ENCODE measurements around the gene GMDS. TPM values are rescaled to one million over a fixed set of nuclear protein-coding genes. Genes with fewer than 3 reads are reported as not detected.
A peak's percentile ranks its signal among the peaks of the same experiment; 100 is the strongest.

GMDS gene
- total RNA-seq, 1 donor from 2014 or later = 7.8 TPM

DNA sequence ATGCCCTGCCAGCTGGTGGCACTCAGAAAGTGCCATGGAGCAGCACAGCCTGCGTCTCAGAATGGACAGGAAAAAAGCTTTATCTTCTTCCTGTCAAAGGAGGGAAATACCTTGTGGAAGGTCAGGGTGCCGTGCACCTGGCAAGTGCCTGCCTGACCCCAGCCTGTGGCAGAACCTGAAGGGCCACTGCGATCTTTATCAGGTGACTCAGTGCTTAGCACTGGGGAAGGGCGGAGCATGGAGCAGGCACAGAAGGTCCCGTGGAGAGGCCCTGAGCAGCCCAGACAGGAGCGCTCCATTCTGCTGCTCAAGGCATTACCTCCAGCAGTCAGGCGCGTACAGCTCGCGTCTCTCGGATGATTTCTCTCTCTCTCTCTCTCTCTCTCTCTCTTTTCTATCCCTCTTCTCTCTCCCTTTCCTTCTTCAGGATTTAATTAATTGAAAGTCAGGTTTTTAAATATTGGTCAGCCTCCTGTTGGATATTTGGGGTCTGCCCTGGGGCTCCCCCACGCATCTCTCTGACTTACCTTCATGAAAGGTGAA lies 604.0 kb downstream of the GMDS start:
- Histone ChIP-seq H3K27me3 (ENCODE audit: control insufficient read depth in 3 of 3, insufficient read depth in 3 of 3, low read length in 3 of 3) (no peaks in the 10 kb centered on the region), H3K4me3 (ENCODE audit: low read length in 3 of 3) (no peak overlapping the region), H3K36me3 (ENCODE audit: control insufficient read depth in 3 of 3, insufficient read depth in 3 of 3, low read length in 3 of 3) (no peaks in the 10 kb centered on the region), H3K27ac (ENCODE audit: low read depth, low read length) (no peak overlapping the region), H3K9ac (ENCODE audit: low read depth in 1 of 3, low read length in 3 of 3) (no peak overlapping the region), H3K9me3 (ENCODE audit: control insufficient read depth in 3 of 3, low read length in 3 of 3) (no peaks in the 10 kb centered on the region), H3K4me1 (ENCODE audit: control insufficient read depth in 3 of 3, insufficient read depth in 3 of 3, low read length in 3 of 3) (peaks cover 0 to 11% (median 0%) of the 10 kb centered on the region in 3 donors)

- Histone ChIP-seq H3K27ac (ENCODE audit: low read depth, low read length) (no peak overlapping the region), H3K4me3 (ENCODE audit: low read length in 3 of 3) (no peak overlapping the region), H3K9me3 (ENCODE audit: control insufficient read depth in 3 of 3, low read length in 3 of 3) (no peaks in the 10 kb centered on the region), H3K27me3 (ENCODE audit: control insufficient read depth in 3 of 3, insufficient read depth in 3 of 3, low read length in 3 of 3) (no peaks in the 10 kb centered on the region), H3K36me3 (ENCODE audit: control insufficient read depth in 3 of 3, insufficient read depth in 3 of 3, low read length in 3 of 3) (no peaks in the 10 kb centered on the region), H3K9ac (ENCODE audit: low read depth in 1 of 3, low read length in 3 of 3) (no peak overlapping the region), H3K4me1 (ENCODE audit: control insufficient read depth in 3 of 3, insufficient read depth in 3 of 3, low read length in 3 of 3) (peaks cover 2 to 11% (median 2%) of the 10 kb centered on the region in 3 donors)
Measured at GRCh38 chr6:1640476-1640875, 604.9 kb downstream of the GMDS start.

DNA sequence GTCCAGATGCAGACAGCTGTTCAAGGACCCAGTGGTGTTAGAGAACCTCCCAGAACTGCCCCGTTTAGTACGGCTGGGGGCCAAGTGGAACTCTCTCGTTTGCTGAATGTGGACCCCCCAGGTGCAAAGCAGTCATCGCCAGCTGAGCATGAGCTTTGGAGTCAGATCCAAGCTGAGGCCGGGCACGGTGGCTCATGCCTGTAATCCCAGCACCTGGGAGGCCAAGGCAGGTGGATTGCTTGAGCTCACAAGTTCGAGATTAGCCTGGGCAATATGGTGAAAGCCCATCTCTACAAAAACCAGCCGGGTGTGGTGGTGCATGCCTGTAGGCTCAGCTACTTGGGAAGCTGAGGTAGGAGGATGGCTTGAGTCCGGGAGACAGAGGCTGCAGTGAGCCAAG lies 606.0 kb downstream of the GMDS start:
- H3K9me3 ChIP-seq (ENCODE audit: control insufficient read depth in 3 of 3, low read length in 3 of 3) = no peaks in the 10 kb centered on the region
- H3K27me3 ChIP-seq (ENCODE audit: control insufficient read depth in 3 of 3, insufficient read depth in 3 of 3, low read length in 3 of 3) = no peaks in the 10 kb centered on the region
- H3K4me3 ChIP-seq (ENCODE audit: low read length in 3 of 3) = no peak overlapping the region
- no peak overlapping the region for H3K27ac ChIP-seq (ENCODE audit: low read depth, low read length)
- H3K36me3 ChIP-seq (ENCODE audit: control insufficient read depth in 3 of 3, insufficient read depth in 3 of 3, low read length in 3 of 3) = no peaks in the 10 kb centered on the region
- H3K4me1 ChIP-seq (ENCODE audit: control insufficient read depth in 3 of 3, insufficient read depth in 3 of 3, low read length in 3 of 3) = peaks cover 3 to 11% (median 9%) of the 10 kb centered on the region in 3 donors
- no peak overlapping the region for H3K9ac ChIP-seq (ENCODE audit: low read depth in 1 of 3, low read length in 3 of 3)

- peaks cover 3 to 16% (median 11%) of the 10 kb centered on the region in 3 donors for H3K4me1 ChIP-seq (ENCODE audit: control insufficient read depth in 3 of 3, insufficient read depth in 3 of 3, low read length in 3 of 3)
- H3K9ac ChIP-seq (ENCODE audit: low read depth in 1 of 3, low read length in 3 of 3) = no peak overlapping the region
- H3K36me3 ChIP-seq (ENCODE audit: control insufficient read depth in 3 of 3, insufficient read depth in 3 of 3, low read length in 3 of 3) = no peaks in the 10 kb centered on the region
- H3K27me3 ChIP-seq (ENCODE audit: control insufficient read depth in 3 of 3, insufficient read depth in 3 of 3, low read length in 3 of 3) = no peaks in the 10 kb centered on the region
- no peak overlapping the region for H3K4me3 ChIP-seq (ENCODE audit: low read length in 3 of 3)
- H3K27ac ChIP-seq (ENCODE audit: low read depth, low read length) = no peak overlapping the region
- no peaks in the 10 kb centered on the region for H3K9me3 ChIP-seq (ENCODE audit: control insufficient read depth in 3 of 3, low read length in 3 of 3)
Measured at GRCh38 chr6:1636971-1637871, 608.2 kb downstream of the GMDS start.

- no peaks in the 10 kb centered on the region for H3K36me3 ChIP-seq (ENCODE audit: control insufficient read depth in 3 of 3, insufficient read depth in 3 of 3, low read length in 3 of 3)
- no peaks in the 10 kb centered on the region for H3K9me3 ChIP-seq (ENCODE audit: control insufficient read depth in 3 of 3, low read length in 3 of 3)
- H3K27me3 ChIP-seq (ENCODE audit: control insufficient read depth in 3 of 3, insufficient read depth in 3 of 3, low read length in 3 of 3) = no peaks in the 10 kb centered on the region
- H3K4me3 ChIP-seq (ENCODE audit: low read length in 3 of 3) = no peak overlapping the region
- peaks cover 3 to 16% (median 11%) of the 10 kb centered on the region in 3 donors for H3K4me1 ChIP-seq (ENCODE audit: control insufficient read depth in 3 of 3, insufficient read depth in 3 of 3, low read length in 3 of 3)
- no peak overlapping the region for H3K9ac ChIP-seq (ENCODE audit: low read depth in 1 of 3, low read length in 3 of 3)
- H3K27ac ChIP-seq (ENCODE audit: low read depth, low read length) = no peak overlapping the region
Measured at GRCh38 chr6:1636272-1636825, 609.1 kb downstream of the GMDS start.

- Histone ChIP-seq H3K4me1 (ENCODE audit: control insufficient read depth in 3 of 3, insufficient read depth in 3 of 3, low read length in 3 of 3) (peaks cover 3 to 16% (median 11%) of the 10 kb centered on the region in 3 donors), H3K4me3 (ENCODE audit: low read length in 3 of 3) (peak overlapping the region in 1 of 3 donors; percentile 22), H3K36me3 (ENCODE audit: control insufficient read depth in 3 of 3, insufficient read depth in 3 of 3, low read length in 3 of 3) (no peaks in the 10 kb centered on the region), H3K9me3 (ENCODE audit: control insufficient read depth in 3 of 3, low read length in 3 of 3) (no peaks in the 10 kb centered on the region), H3K9ac (ENCODE audit: low read depth in 1 of 3, low read length in 3 of 3) (no peak overlapping the region), H3K27me3 (ENCODE audit: control insufficient read depth in 3 of 3, insufficient read depth in 3 of 3, low read length in 3 of 3) (no peaks in the 10 kb centered on the region), H3K27ac (ENCODE audit: low read depth, low read length) (no peak overlapping the region)
Measured at GRCh38 chr6:1635305-1636010, 609.9 kb downstream of the GMDS start.

- no peaks in the 10 kb centered on the region for H3K36me3 ChIP-seq (ENCODE audit: control insufficient read depth in 3 of 3, insufficient read depth in 3 of 3, low read length in 3 of 3)
- H3K4me3 ChIP-seq (ENCODE audit: low read length in 3 of 3) = no peak overlapping the region
- peaks cover 3 to 6% (median 5%) of the 10 kb centered on the region in 3 donors for H3K27me3 ChIP-seq (ENCODE audit: control insufficient read depth in 3 of 3, insufficient read depth in 3 of 3, low read length in 3 of 3)
- peaks cover 3 to 16% (median 11%) of the 10 kb centered on the region in 3 donors for H3K4me1 ChIP-seq (ENCODE audit: control insufficient read depth in 3 of 3, insufficient read depth in 3 of 3, low read length in 3 of 3)
- H3K9me3 ChIP-seq (ENCODE audit: control insufficient read depth in 3 of 3, low read length in 3 of 3) = no peaks in the 10 kb centered on the region
- H3K27ac ChIP-seq (ENCODE audit: low read depth, low read length) = no peak overlapping the region
- H3K9ac ChIP-seq (ENCODE audit: low read depth in 1 of 3, low read length in 3 of 3) = no peak overlapping the region
Measured at GRCh38 chr6:1634081-1634480, 611.3 kb downstream of the GMDS start.

DNA sequence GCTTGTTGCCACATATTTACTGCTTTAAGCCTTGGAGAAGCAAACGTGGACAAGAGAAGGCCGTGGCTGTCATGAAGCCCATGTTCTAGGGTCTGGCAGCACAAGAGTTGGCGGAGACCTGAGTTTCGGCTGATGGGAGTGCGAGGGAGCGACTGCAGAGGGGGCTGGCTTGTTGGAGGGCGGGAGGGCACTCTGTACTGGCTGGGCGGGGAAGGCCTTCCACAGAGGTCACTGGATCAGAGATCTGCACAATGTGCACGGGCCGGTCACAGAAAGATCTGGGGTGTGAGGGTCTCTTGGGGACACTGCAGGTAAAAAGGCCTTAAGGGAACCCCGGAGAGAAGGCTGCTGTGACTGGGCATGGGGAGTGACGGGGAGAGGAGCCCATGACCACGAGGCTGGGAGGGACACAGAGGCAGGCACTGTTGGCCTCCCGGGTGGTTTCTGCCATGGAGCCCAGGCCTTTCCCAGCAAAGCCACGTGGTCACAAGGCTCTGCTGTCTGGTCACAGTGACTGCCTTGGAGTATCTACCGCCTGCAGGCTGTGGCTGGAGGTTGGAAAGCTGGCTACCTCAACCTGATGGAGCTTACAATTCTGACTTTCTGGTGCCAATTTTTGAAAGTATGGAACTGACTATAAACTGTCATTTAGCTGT lies 611.9 kb downstream of the GMDS start:
- Histone ChIP-seq H3K9me3 (ENCODE audit: control insufficient read depth in 3 of 3, low read length in 3 of 3) (no peaks in the 10 kb centered on the region), H3K4me1 (ENCODE audit: control insufficient read depth in 3 of 3, insufficient read depth in 3 of 3, low read length in 3 of 3) (peaks cover 3 to 16% (median 11%) of the 10 kb centered on the region in 3 donors), H3K36me3 (ENCODE audit: control insufficient read depth in 3 of 3, insufficient read depth in 3 of 3, low read length in 3 of 3) (no peaks in the 10 kb centered on the region), H3K4me3 (ENCODE audit: low read length in 3 of 3) (no peak overlapping the region), H3K27ac (ENCODE audit: low read depth, low read length) (no peak overlapping the region), H3K27me3 (ENCODE audit: control insufficient read depth in 3 of 3, insufficient read depth in 3 of 3, low read length in 3 of 3) (peaks cover 4 to 11% (median 8%) of the 10 kb centered on the region in 3 donors), H3K9ac (ENCODE audit: low read depth in 1 of 3, low read length in 3 of 3) (no peak overlapping the region)

DNA sequence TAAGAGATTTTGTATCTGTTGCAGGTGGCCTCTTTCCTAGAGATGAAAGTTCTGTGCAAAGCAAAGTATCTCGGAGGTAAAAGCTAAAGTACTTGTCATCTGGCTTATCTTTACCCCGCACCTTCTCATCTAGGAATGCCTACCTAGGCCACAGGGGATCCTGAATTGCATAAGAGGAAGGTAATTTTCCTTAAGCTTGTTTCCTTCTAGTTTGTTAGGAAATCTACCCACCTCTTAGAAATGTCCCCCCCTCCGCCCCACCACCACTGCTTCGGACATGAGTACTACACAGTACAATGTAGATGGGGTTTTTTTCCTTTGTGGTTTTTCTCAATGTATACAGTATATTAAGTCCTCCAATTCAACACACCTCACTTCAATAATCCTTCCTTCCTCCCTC lies 614.2 kb downstream of the GMDS start:
- H3K36me3 ChIP-seq (ENCODE audit: control insufficient read depth in 3 of 3, insufficient read depth in 3 of 3, low read length in 3 of 3) = no peaks in the 10 kb centered on the region
- no peak overlapping the region for H3K27ac ChIP-seq (ENCODE audit: low read depth, low read length)
- H3K27me3 ChIP-seq (ENCODE audit: control insufficient read depth in 3 of 3, insufficient read depth in 3 of 3, low read length in 3 of 3) = peaks cover 23 to 33% (median 27%) of the 10 kb centered on the region in 3 donors
- H3K4me1 ChIP-seq (ENCODE audit: control insufficient read depth in 3 of 3, insufficient read depth in 3 of 3, low read length in 3 of 3) = peaks cover 0 to 16% (median 3%) of the 10 kb centered on the region in 3 donors
- no peak overlapping the region for H3K9ac ChIP-seq (ENCODE audit: low read depth in 1 of 3, low read length in 3 of 3)
- no peaks in the 10 kb centered on the region for H3K9me3 ChIP-seq (ENCODE audit: control insufficient read depth in 3 of 3, low read length in 3 of 3)
- H3K4me3 ChIP-seq (ENCODE audit: low read length in 3 of 3) = no peak overlapping the region

Data from skeletal muscle tissue (tissue), 4 donors.